HepG2 (cell line): ENCODE results near the gene DUSP22.

Source experiments
- ZBTB1 ChIP-seq: sonication (generic); formaldehyde crosslinking; IDR thresholded peaks from 2 replicates; pipeline ENCODE4 v1.4.0; 2020; ENCODE audit warnings: missing genetic modification reagents, borderline replicate concordance
- ZNF670 ChIP-seq: sonication (generic); formaldehyde crosslinking; IDR thresholded peaks from 2 replicates; pipeline ENCODE4 v1.8.0; 2022; ENCODE audit warnings: mild to moderate bottlenecking, missing genetic modification reagents, borderline replicate concordance

GRCh38 chr6:252775-253535 is 39.3 kb upstream of the DUSP22 start:
- no peak for TF ChIP-seq ZNF670 (CRISPR knock-in tag)
- TF ChIP-seq ZBTB1 (CRISPR knock-in tag), result no peak
